Panc1 (cell line): ENCODE results near the gene CDK13. TPM values are rescaled to one million over a fixed set of nuclear protein-coding genes. Genes with fewer than 3 reads are reported as not detected.

ENCODE experiments used
- ATAC-seq: fragments of 200-7000 bp; cut with Tn5 transposase; 2 replicates; pipeline ENCODE4 v1.9.1; 2020; ENCODE audit warnings: mild to moderate bottlenecking, moderate library complexity
- BruUV-seq: library from RNA; stranded (reverse); fragments of 400-500 nt; replicated peaks from 2 replicates; lab custom pipeline; 2021; lab: Mats Ljungman, UMichigan
- CTCF ChIA-PET: fragments of 300-600 bp; sonication (Branson Sonifier 250); formaldehyde crosslinking; loops from one replicate; lab custom pipeline; 2022; ENCODE audit warnings: antibody characterized with exemption; lab: Charles Lee
- POLR2A ChIA-PET: fragments of 300-600 bp; sonication (Branson Sonifier 250); formaldehyde crosslinking; loops from one replicate; lab custom pipeline; 2022; ENCODE audit warnings: antibody characterized with exemption; lab: Charles Lee
- DNase-seq: peaks from one replicate; pipeline ENCODE4 v3.0.0-alpha.2; 2010; ENCODE audit warnings: low read depth, low spot score
- H3K27ac ChIP-seq: 2 replicates; pipeline ENCODE4 v1.5.1; 2011; ENCODE audit warnings: mild to moderate bottlenecking, low read length, inconsistent platforms
- H3K27me3 ChIP-seq: fragments of 200-500 bp; sonication (Bioruptor generic); 2 replicates; pipeline ENCODE4 v1.6.0; 2014; ENCODE audit warnings: low read length, inconsistent platforms; ENCODE audit not compliant: control insufficient read depth, insufficient read depth
- H3K36me3 ChIP-seq: fragments of 200-500 bp; sonication (Bioruptor generic); 2 replicates; pipeline ENCODE4 v1.5.1; 2014; ENCODE audit warnings: inconsistent platforms, mild to moderate bottlenecking, low read length, moderate library complexity; ENCODE audit not compliant: control insufficient read depth, insufficient read depth
- H3K4me1 ChIP-seq: 2 replicates; pipeline ENCODE4 v1.5.1; 2011; ENCODE audit warnings: inconsistent platforms, mild to moderate bottlenecking, low read length, moderate library complexity; ENCODE audit not compliant: control insufficient read depth, insufficient read depth
- H3K4me3 ChIP-seq, 2 experiments: 2 replicates each; pipeline ENCODE4 v1.5.1; 2011 to 2012; ENCODE audit warnings: low read depth in 2 of 2, low read length in 2 of 2, mild to moderate bottlenecking in 2 of 2, inconsistent platforms in 1 of 2, moderate library complexity in 1 of 2
- H3K9me3 ChIP-seq: fragments of 200-500 bp; sonication (Bioruptor generic); 2 replicates; pipeline ENCODE4 v1.5.1; 2014; ENCODE audit warnings: low read depth, mild to moderate bottlenecking, inconsistent platforms, low read length, moderate library complexity; ENCODE audit not compliant: control insufficient read depth, insufficient read depth
- POLR2AphosphoS5 ChIP-seq: IDR thresholded peaks from 2 replicates; pipeline ENCODE4 v1.6.1; 2012; ENCODE audit warnings: mild to moderate bottlenecking, low read depth, low read length, moderate library complexity
- SIN3A ChIP-seq: IDR thresholded peaks from 2 replicates; pipeline ENCODE4 v1.6.1; 2012; ENCODE audit warnings: low read depth, mild to moderate bottlenecking, low read length, moderate library complexity, borderline replicate concordance; ENCODE audit not compliant: insufficient read depth
- TCF7L2 ChIP-seq: IDR thresholded peaks from 2 replicates; pipeline ENCODE4 v1.6.1; 2011; ENCODE audit warnings: mild to moderate bottlenecking, low read depth, low read length, inconsistent platforms
- in situ Hi-C: cut with HindIII; loops from 2 replicates; pipeline ENCODE4 v1.10.0; 2016; ENCODE audit warnings: low sequenced_read_pairs, low pct_unique_long_range_greater_than_20kb
- intact Hi-C: fragments of 100-400 bp; cut with micrococcal nuclease; formaldehyde crosslinking; loops from one replicate; pipeline ENCODE4 v1.10.0; 2022; ENCODE audit not compliant: unreplicated experiment
- total RNA-seq: library from RNA; stranded (reverse); gene quantifications from one replicate; pipeline ENCODE4 v1.2.1, GENCODE V29; 2021; ENCODE audit not compliant: unreplicated experiment
- TF ChIP-seq, protein P1 (sequence below), 2 experiments: IDR thresholded peaks; 2 replicates each; pipeline ENCODE4 v1.6.1; 2011 to 2012; ENCODE audit warnings: low read depth in 2 of 2, control low read depth in 1 of 2, low read length in 1 of 2, mild to moderate bottlenecking in 1 of 2, moderate library complexity in 1 of 2; ENCODE audit not compliant: insufficient read depth in 1 of 2
- TF ChIP-seq, protein P2 (sequence below): fragments of 450-650 bp; IDR thresholded peaks from 2 replicates; pipeline ENCODE4 v1.5.1; 2017; ENCODE audit warnings: mild to moderate bottlenecking

The CDK13 gene
- total RNA-seq, 1 experiment from 2014 or later: 52.0 TPM

DNA sequence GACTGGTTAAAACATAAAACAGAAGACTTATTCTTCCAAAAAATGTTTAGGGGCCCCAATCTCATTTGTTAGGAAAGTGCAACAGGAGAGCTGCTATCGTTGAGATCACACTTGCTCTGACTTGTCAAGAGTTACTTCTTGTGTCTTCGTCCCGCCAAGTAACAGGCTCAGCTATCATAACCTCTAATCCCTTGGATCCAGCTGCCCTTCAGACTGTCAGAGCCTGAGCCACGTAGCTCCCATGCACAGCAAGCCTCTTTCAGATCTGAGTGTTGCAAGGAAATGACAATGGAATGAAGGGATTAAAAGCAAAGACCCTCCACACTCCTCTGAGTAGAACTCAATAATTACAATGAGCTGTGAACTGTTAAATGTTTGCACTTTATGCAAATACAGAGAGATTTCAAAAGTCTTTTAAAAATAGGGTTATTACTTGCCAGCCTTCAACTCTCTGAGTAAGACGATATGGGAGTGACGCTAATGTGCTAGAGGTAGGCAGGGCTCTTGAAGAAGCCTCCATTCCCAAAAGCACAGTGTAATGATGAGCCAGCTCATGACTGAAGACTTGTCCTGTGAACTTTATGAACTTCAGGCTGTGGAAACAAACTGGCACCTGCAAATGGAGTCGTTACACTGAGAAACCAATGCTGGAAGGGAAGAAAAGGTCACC is 28.4 kb upstream of the CDK13 start:
- no peaks in the 10 kb centered on the region for H3K4me1 ChIP-seq
- no peaks in the 10 kb centered on the region; the same call in 1 of the 2 replicates for H3K27me3 ChIP-seq
- ATAC-seq: no peak
- H3K4me3 ChIP-seq: no peak overlapping the region
- no peak for TF ChIP-seq SIN3A
- TF ChIP-seq, protein P1, sequence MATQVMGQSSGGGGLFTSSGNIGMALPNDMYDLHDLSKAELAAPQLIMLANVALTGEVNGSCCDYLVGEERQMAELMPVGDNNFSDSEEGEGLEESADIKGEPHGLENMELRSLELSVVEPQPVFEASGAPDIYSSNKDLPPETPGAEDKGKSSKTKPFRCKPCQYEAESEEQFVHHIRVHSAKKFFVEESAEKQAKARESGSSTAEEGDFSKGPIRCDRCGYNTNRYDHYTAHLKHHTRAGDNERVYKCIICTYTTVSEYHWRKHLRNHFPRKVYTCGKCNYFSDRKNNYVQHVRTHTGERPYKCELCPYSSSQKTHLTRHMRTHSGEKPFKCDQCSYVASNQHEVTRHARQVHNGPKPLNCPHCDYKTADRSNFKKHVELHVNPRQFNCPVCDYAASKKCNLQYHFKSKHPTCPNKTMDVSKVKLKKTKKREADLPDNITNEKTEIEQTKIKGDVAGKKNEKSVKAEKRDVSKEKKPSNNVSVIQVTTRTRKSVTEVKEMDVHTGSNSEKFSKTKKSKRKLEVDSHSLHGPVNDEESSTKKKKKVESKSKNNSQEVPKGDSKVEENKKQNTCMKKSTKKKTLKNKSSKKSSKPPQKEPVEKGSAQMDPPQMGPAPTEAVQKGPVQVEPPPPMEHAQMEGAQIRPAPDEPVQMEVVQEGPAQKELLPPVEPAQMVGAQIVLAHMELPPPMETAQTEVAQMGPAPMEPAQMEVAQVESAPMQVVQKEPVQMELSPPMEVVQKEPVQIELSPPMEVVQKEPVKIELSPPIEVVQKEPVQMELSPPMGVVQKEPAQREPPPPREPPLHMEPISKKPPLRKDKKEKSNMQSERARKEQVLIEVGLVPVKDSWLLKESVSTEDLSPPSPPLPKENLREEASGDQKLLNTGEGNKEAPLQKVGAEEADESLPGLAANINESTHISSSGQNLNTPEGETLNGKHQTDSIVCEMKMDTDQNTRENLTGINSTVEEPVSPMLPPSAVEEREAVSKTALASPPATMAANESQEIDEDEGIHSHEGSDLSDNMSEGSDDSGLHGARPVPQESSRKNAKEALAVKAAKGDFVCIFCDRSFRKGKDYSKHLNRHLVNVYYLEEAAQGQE (IDR thresholded peaks at IDR 0.05; ENCODE audit: insufficient read depth in 1 of 2, low read depth in 2 of 2, low read length in 1 of 2): no peak
- TF ChIP-seq TCF7L2: no peak
- TF ChIP-seq, protein P2, sequence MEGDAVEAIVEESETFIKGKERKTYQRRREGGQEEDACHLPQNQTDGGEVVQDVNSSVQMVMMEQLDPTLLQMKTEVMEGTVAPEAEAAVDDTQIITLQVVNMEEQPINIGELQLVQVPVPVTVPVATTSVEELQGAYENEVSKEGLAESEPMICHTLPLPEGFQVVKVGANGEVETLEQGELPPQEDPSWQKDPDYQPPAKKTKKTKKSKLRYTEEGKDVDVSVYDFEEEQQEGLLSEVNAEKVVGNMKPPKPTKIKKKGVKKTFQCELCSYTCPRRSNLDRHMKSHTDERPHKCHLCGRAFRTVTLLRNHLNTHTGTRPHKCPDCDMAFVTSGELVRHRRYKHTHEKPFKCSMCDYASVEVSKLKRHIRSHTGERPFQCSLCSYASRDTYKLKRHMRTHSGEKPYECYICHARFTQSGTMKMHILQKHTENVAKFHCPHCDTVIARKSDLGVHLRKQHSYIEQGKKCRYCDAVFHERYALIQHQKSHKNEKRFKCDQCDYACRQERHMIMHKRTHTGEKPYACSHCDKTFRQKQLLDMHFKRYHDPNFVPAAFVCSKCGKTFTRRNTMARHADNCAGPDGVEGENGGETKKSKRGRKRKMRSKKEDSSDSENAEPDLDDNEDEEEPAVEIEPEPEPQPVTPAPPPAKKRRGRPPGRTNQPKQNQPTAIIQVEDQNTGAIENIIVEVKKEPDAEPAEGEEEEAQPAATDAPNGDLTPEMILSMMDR: no peak
- no peak for TF ChIP-seq POLR2AphosphoS5
- BruUV-seq: no TSS peak
- intact Hi-C loops (no loop called here), in situ Hi-C loops (no loop called here)
- POLR2A ChIA-PET: no interaction called here
- no peak overlapping the region for H3K27ac ChIP-seq
- H3K9me3 ChIP-seq: no peaks in the 10 kb centered on the region
- no peaks in the 10 kb centered on the region for H3K36me3 ChIP-seq
- no peak for DNase-seq
- CTCF ChIA-PET: interaction anchor here (1.0 kb wide), 1 partner anchor 25 kb away, joined by 3 read pairs; no protein-coding TSS in a partner anchor

DNA sequence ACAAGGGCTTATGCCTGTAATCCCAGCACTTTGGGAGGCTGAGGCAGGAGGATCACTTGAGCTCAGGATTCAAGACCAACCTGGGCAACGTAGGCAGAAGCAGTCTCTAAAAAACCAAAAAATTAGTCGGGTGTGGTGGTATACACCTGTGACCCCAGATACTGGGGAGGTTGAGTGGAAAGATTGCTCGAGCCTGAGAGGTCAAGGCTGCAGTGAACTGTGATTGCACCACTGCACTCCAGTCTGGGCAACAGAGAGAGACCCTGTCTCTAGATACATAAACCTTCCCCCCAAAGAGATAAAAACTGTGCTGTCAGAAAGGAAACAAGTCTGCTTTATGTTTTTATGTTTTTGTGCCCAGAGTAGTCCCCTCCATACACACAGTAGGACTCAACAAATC is 27.5 kb upstream of the CDK13 start:
- CTCF ChIA-PET: no interaction called here
- POLR2A ChIA-PET: no interaction called here
- DNase-seq: no peak
- ATAC-seq: no peak
- no TSS peak for BruUV-seq
- no peaks in the 10 kb centered on the region for H3K9me3 ChIP-seq
- intact Hi-C loops (no loop called here), in situ Hi-C loops (no loop called here)
- H3K4me3 ChIP-seq: no peak overlapping the region
- TF ChIP-seq SIN3A: no peak
- no peak for TF ChIP-seq TCF7L2
- TF ChIP-seq POLR2AphosphoS5: no peak
- TF ChIP-seq, protein P2: no peak
- TF ChIP-seq, protein P1 (IDR thresholded peaks at IDR 0.05; ENCODE audit: insufficient read depth in 1 of 2, low read depth in 2 of 2, low read length in 1 of 2): no peak
- H3K36me3 ChIP-seq: no peaks in the 10 kb centered on the region
- H3K4me1 ChIP-seq: no peaks in the 10 kb centered on the region
- H3K27ac ChIP-seq: no peak overlapping the region
- no peaks in the 10 kb centered on the region; the same call in 1 of the 2 replicates for H3K27me3 ChIP-seq
